SK-N-SH treated with all-trans-retinoic acid at 6 μM for 48 hours (cell line): Measurements from ENCODE around the gene TSEN2.

ENCODE experiments used
- ATAC-seq: fragments of 200-7000 bp; cut with Tn5 transposase; 3 replicates; pipeline ENCODE4 v1.9.1; 2020; ENCODE audit warnings: mild to moderate bottlenecking, moderate library complexity
- ARNTL ChIP-seq: fragments of 450-650 bp; formaldehyde crosslinking; IDR thresholded peaks from 2 replicates; pipeline ENCODE4 v1.5.0; 2020; ENCODE audit warnings: low read depth, mild to moderate bottlenecking, moderate library complexity, borderline replicate concordance
- BACH2 ChIP-seq: fragments of 250-450 bp; sonication (Bioruptor Pico); IDR thresholded peaks from 2 replicates; pipeline ENCODE4 v1.9.0; 2021; ENCODE audit warnings: mild to moderate bottlenecking, borderline replicate concordance
- CSDC2 ChIP-seq: fragments of 250-450 bp; sonication (Bioruptor Pico); IDR thresholded peaks from 2 replicates; pipeline ENCODE4 v1.5.0; 2020; ENCODE audit warnings: mild to moderate bottlenecking, moderate library complexity
- ESRRG ChIP-seq: fragments of 250-450 bp; sonication (Bioruptor Pico); IDR thresholded peaks from 2 replicates; pipeline ENCODE4 v1.6.1; 2021; ENCODE audit warnings: mild to moderate bottlenecking
- GLIS3 ChIP-seq: fragments of 250-450 bp; sonication (Bioruptor Pico); IDR thresholded peaks from 2 replicates; pipeline ENCODE4 v1.5.0; 2020; ENCODE audit warnings: mild to moderate bottlenecking, moderate library complexity
- ISL1 ChIP-seq: fragments of 250-450 bp; sonication (Bioruptor Pico); IDR thresholded peaks from 2 replicates; pipeline ENCODE4 v2.1.2; 2022; ENCODE audit warnings: mild to moderate bottlenecking, moderate library complexity
- OSR1 ChIP-seq: fragments of 250-450 bp; sonication (Bioruptor Pico); IDR thresholded peaks from 2 replicates; pipeline ENCODE4 v1.8.0; 2022; ENCODE audit warnings: moderate library complexity, mild to moderate bottlenecking, inconsistent platforms
- POU6F1 ChIP-seq: fragments of 250-450 bp; sonication (Bioruptor Pico); IDR thresholded peaks from 2 replicates; pipeline ENCODE4 v1.8.0; 2021; ENCODE audit warnings: low read depth, mild to moderate bottlenecking, moderate library complexity, borderline replicate concordance
- PPARA ChIP-seq: fragments of 250-450 bp; sonication (Bioruptor Pico); IDR thresholded peaks from 2 replicates; pipeline ENCODE4 v1.5.0; 2020; ENCODE audit warnings: mild to moderate bottlenecking, borderline replicate concordance
- RARB ChIP-seq: fragments of 250-450 bp; sonication (Bioruptor Pico); IDR thresholded peaks from 2 replicates; pipeline ENCODE4 v1.8.0; 2021; ENCODE audit warnings: mild to moderate bottlenecking, moderate library complexity
- SNAI2 ChIP-seq: fragments of 250-450 bp; sonication (Bioruptor Pico); IDR thresholded peaks from 2 replicates; pipeline ENCODE4 v1.5.0; 2020; ENCODE audit warnings: mild to moderate bottlenecking, moderate library complexity
- TCF4 ChIP-seq: fragments of 250-450 bp; sonication (Bioruptor Pico); IDR thresholded peaks from 2 replicates; pipeline ENCODE4 v1.8.0; 2021; ENCODE audit warnings: mild to moderate bottlenecking, moderate library complexity, borderline replicate concordance
- TOX ChIP-seq: fragments of 250-450 bp; sonication (Bioruptor Pico); IDR thresholded peaks from 2 replicates; pipeline ENCODE4 v1.8.0; 2021; ENCODE audit warnings: mild to moderate bottlenecking, moderate library complexity, borderline replicate concordance
- ZC3H10 ChIP-seq: fragments of 250-450 bp; sonication (Bioruptor Pico); IDR thresholded peaks from 2 replicates; pipeline ENCODE4 v1.5.1; 2021; ENCODE audit warnings: mild to moderate bottlenecking, moderate library complexity
- ZFP3 ChIP-seq: fragments of 250-450 bp; sonication (Bioruptor Pico); IDR thresholded peaks from 2 replicates; pipeline ENCODE4 v1.5.0; 2020; ENCODE audit warnings: mild to moderate bottlenecking, moderate library complexity
- ZFP30 ChIP-seq: fragments of 450-650 bp; formaldehyde crosslinking; IDR thresholded peaks from 2 replicates; pipeline ENCODE4 v1.5.0; 2022; ENCODE audit warnings: mild to moderate bottlenecking, moderate library complexity
- ZNF70 ChIP-seq: fragments of 450-650 bp; formaldehyde crosslinking; IDR thresholded peaks from 2 replicates; pipeline ENCODE4 v1.5.0; 2020; ENCODE audit warnings: mild to moderate bottlenecking, moderate library complexity
- ZNF8 ChIP-seq: fragments of 450-650 bp; formaldehyde crosslinking; IDR thresholded peaks from 2 replicates; pipeline ENCODE4 v1.5.0; 2020; ENCODE audit warnings: mild to moderate bottlenecking, moderate library complexity
- TF ChIP-seq, protein P1 (sequence below): fragments of 250-450 bp; sonication (Bioruptor Pico); IDR thresholded peaks from 2 replicates; pipeline ENCODE4 v1.8.0; 2020; ENCODE audit warnings: mild to moderate bottlenecking, moderate library complexity, borderline replicate concordance
- TF ChIP-seq, protein P2 (sequence below): fragments of 250-450 bp; sonication (Bioruptor Pico); IDR thresholded peaks from 2 replicates; pipeline ENCODE4 v1.5.1; 2021; ENCODE audit warnings: mild to moderate bottlenecking, moderate library complexity
- TF ChIP-seq, protein P3 (sequence below): fragments of 250-450 bp; sonication (Bioruptor Pico); IDR thresholded peaks from 2 replicates; pipeline ENCODE4 v1.5.1; 2020; ENCODE audit warnings: low read depth, mild to moderate bottlenecking, moderate library complexity
- TF ChIP-seq, protein P4 (sequence below): fragments of 250-450 bp; sonication (Bioruptor Pico); IDR thresholded peaks from 2 replicates; pipeline ENCODE4 v1.5.0; 2020; ENCODE audit warnings: mild to moderate bottlenecking, moderate library complexity

Gene TSEN2

DNA sequence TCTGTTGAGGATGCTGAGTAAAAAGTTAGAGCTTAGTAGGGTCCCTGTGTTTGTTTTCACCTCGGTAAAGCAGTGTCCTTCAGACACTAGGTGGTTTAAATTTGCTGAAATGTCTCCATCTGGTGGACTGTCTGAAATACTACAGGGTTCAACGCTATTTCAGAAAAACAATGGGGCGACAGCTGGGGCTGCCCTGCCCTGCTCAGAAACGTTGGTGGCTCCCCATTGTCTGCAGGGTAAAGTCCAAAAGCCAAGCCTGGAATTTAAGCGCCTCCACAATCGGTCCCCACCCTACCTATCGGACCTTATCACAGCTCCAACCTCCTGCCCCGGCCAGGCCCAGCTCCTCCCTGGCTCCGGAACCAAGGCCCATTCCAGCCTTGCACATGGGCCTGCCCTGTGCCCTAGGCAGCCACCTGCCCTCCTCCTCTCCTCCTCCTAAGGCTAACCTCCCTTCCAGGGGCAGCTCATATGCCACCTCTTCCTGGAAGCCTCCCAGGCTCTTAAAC, 4.3 kb upstream of the TSEN2 start:
- TF ChIP-seq ZFP3 (CRISPR knock-in tag) (no peak), ZNF70 (no peak), ZFP30 (CRISPR knock-in tag) (no peak), ZC3H10 (CRISPR knock-in tag) (no peak), TOX (CRISPR knock-in tag) (no peak), OSR1 (no peak)
- TF ChIP-seq, all 23 proteins: peak for 0
- ATAC-seq: peak; percentile 53

GRCh38 chr3:12483410-12483809, 870 bp upstream of the TSEN2 start:
- TF ChIP-seq BACH2 (CRISPR knock-in tag) (no peak), ZFP30 (CRISPR knock-in tag) (no peak), TOX (CRISPR knock-in tag) (no peak), RARB (no peak), TCF4 (CRISPR knock-in tag) (no peak), ARNTL (CRISPR knock-in tag) (no peak), ZC3H10 (CRISPR knock-in tag) (no peak), POU6F1 (CRISPR knock-in tag) (no peak), ZNF70 (no peak), ESRRG (CRISPR knock-in tag) (no peak), OSR1 (no peak), SNAI2 (CRISPR knock-in tag) (no peak), CSDC2 (CRISPR knock-in tag) (no peak), ISL1 (CRISPR knock-in tag) (no peak)
- TF ChIP-seq, protein P1, sequence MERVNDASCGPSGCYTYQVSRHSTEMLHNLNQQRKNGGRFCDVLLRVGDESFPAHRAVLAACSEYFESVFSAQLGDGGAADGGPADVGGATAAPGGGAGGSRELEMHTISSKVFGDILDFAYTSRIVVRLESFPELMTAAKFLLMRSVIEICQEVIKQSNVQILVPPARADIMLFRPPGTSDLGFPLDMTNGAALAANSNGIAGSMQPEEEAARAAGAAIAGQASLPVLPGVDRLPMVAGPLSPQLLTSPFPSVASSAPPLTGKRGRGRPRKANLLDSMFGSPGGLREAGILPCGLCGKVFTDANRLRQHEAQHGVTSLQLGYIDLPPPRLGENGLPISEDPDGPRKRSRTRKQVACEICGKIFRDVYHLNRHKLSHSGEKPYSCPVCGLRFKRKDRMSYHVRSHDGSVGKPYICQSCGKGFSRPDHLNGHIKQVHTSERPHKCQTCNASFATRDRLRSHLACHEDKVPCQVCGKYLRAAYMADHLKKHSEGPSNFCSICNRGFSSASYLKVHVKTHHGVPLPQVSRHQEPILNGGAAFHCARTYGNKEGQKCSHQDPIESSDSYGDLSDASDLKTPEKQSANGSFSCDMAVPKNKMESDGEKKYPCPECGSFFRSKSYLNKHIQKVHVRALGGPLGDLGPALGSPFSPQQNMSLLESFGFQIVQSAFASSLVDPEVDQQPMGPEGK (CRISPR knock-in tag): no peak
- TF ChIP-seq, protein P2, sequence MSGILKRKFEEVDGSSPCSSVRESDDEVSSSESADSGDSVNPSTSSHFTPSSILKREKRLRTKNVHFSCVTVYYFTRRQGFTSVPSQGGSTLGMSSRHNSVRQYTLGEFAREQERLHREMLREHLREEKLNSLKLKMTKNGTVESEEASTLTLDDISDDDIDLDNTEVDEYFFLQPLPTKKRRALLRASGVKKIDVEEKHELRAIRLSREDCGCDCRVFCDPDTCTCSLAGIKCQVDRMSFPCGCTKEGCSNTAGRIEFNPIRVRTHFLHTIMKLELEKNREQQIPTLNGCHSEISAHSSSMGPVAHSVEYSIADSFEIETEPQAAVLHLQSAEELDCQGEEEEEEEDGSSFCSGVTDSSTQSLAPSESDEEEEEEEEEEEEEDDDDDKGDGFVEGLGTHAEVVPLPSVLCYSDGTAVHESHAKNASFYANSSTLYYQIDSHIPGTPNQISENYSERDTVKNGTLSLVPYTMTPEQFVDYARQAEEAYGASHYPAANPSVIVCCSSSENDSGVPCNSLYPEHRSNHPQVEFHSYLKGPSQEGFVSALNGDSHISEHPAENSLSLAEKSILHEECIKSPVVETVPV (CRISPR knock-in tag): no peak
- no peak for ATAC-seq

GRCh38 chr3:12483872-12484197, 445 bp upstream of the TSEN2 start:
- TF ChIP-seq ESRRG (CRISPR knock-in tag): no peak
- no peak for TF ChIP-seq ZNF70
- TF ChIP-seq, protein P3, sequence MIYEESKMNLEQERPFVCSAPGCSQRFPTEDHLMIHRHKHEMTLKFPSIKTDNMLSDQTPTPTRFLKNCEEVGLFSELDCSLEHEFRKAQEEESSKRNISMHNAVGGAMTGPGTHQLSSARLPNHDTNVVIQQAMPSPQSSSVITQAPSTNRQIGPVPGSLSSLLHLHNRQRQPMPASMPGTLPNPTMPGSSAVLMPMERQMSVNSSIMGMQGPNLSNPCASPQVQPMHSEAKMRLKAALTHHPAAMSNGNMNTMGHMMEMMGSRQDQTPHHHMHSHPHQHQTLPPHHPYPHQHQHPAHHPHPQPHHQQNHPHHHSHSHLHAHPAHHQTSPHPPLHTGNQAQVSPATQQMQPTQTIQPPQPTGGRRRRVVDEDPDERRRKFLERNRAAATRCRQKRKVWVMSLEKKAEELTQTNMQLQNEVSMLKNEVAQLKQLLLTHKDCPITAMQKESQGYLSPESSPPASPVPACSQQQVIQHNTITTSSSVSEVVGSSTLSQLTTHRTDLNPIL (CRISPR knock-in tag): no peak
- TF ChIP-seq, all 23 proteins: peak for 0
- ATAC-seq: no peak

DNA sequence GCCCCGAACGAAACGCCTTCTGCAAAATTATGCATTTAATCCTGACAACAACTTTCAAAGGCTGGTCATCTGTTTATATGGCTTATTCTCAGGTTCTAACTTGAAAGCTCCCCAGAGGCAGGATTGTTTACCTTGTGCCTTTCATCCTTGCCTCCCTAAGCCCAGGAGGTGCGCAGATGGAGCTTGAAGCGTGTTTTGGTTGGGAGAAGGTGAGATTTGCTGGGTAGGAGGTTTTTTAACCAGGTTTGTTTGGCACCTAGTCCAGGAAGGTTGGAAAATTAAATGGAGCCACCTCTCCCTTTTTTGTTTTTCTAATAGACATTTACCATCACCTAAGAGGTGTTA, 675 bp downstream of the TSEN2 start:
- ATAC-seq: peak; percentile 3; the same call in 2 of the 3 replicates
- TF ChIP-seq RARB: no peak
- no peak for TF ChIP-seq OSR1
- no peak for TF ChIP-seq ZNF70
- no peak for TF ChIP-seq ZNF8 (CRISPR knock-in tag)
- TF ChIP-seq, protein P4, sequence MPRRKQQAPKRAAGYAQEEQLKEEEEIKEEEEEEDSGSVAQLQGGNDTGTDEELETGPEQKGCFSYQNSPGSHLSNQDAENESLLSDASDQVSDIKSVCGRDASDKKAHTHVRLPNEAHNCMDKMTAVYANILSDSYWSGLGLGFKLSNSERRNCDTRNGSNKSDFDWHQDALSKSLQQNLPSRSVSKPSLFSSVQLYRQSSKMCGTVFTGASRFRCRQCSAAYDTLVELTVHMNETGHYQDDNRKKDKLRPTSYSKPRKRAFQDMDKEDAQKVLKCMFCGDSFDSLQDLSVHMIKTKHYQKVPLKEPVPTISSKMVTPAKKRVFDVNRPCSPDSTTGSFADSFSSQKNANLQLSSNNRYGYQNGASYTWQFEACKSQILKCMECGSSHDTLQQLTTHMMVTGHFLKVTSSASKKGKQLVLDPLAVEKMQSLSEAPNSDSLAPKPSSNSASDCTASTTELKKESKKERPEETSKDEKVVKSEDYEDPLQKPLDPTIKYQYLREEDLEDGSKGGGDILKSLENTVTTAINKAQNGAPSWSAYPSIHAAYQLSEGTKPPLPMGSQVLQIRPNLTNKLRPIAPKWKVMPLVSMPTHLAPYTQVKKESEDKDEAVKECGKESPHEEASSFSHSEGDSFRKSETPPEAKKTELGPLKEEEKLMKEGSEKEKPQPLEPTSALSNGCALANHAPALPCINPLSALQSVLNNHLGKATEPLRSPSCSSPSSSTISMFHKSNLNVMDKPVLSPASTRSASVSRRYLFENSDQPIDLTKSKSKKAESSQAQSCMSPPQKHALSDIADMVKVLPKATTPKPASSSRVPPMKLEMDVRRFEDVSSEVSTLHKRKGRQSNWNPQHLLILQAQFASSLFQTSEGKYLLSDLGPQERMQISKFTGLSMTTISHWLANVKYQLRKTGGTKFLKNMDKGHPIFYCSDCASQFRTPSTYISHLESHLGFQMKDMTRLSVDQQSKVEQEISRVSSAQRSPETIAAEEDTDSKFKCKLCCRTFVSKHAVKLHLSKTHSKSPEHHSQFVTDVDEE (CRISPR knock-in tag): no peak
- TF ChIP-seq, protein P2 (CRISPR knock-in tag): no peak
- no peak for TF ChIP-seq CSDC2 (CRISPR knock-in tag)
- TF ChIP-seq BACH2 (CRISPR knock-in tag): no peak
- TF ChIP-seq GLIS3 (CRISPR knock-in tag): no peak
- TF ChIP-seq ISL1 (CRISPR knock-in tag): no peak
- TF ChIP-seq TOX (CRISPR knock-in tag): no peak
- no peak for TF ChIP-seq TCF4 (CRISPR knock-in tag)
- no peak for TF ChIP-seq ZC3H10 (CRISPR knock-in tag)
- no peak for TF ChIP-seq PPARA (CRISPR knock-in tag)
- TF ChIP-seq SNAI2 (CRISPR knock-in tag): no peak
- no peak for TF ChIP-seq ZFP3 (CRISPR knock-in tag)
- no peak for TF ChIP-seq ESRRG (CRISPR knock-in tag)
